ENCODE data around the gene GFRA1.

GFRA1 gene

GRCh38 chr10:116112232-116113231 lies 160.5 kb downstream of the GFRA1 start (continued):
- no peak for TF ChIP-seq ZSCAN4 (tag by site-specific recombination; IDR thresholded peaks at IDR 0.05)
- TF ChIP-seq ZNF596 (tag by site-specific recombination; IDR thresholded peaks at IDR 0.05), result no peak

DNA sequence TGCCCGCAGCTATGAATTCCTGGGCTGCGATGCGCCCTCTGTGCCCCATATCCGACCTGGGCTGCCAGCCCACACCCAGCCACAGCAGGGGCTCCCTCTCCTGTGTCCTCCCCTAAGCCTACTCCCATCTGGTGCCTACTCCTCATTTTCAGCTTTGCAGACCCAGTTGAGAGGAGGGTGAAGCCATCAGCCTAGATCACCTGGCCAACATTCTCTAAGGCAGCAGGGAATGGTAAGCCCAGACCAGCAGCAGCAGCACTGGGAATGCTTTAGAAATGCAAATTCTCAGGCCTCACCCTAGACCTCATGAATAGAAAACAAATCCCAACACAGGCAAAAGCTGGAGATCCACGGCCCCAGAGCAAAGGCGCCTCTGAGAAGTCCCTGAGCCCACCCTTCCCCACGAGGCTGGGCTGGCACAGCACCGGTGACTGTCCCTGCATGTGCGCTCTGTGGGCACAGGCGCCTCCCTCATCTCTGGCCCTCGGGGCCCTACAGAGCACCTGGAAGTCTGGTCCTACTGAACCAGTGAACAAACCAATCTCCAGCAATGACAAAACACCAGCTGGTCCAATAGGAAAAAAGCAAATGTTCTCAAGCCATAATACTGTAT lies 161.4 kb downstream of the GFRA1 start:
- TF ChIP-seq ZBTB48 (tag by site-specific recombination; IDR thresholded peaks at IDR 0.05) (no peak), ZNF132 (tag by site-specific recombination; IDR thresholded peaks at IDR 0.05; ENCODE audit: borderline replicate concordance) (no peak), ZNF548 (tag by site-specific recombination; IDR thresholded peaks at IDR 0.05) (no peak), ZNF248 (tag by site-specific recombination; IDR thresholded peaks at IDR 0.05) (no peak), GLI4 (tag by site-specific recombination; IDR thresholded peaks at IDR 0.05) (no peak), ZNF394 (tag by site-specific recombination; IDR thresholded peaks at IDR 0.05; ENCODE audit: borderline replicate concordance) (no peak), ZNF354C (tag by site-specific recombination; IDR thresholded peaks at IDR 0.05; ENCODE audit: borderline replicate concordance, low read depth) (no peak), ZBTB26 (tag by site-specific recombination; optimal IDR thresholded peaks at IDR 0.05) (no peak), GLI2 (tag by site-specific recombination; IDR thresholded peaks at IDR 0.05; ENCODE audit: borderline replicate concordance, low read depth) (no peak), TSHZ1 (tag by site-specific recombination; IDR thresholded peaks at IDR 0.05; ENCODE audit: borderline replicate concordance) (no peak)
- Histone ChIP-seq H3K9me3 (ENCODE audit: control insufficient read depth, insufficient read depth, low read depth, low read length) (no peaks in the 10 kb centered on the region), H3K27ac (ENCODE audit: extremely low read depth, low read depth, low read length) (no peak overlapping the region), H3K4me3 (ENCODE audit: low read depth, low read length) (no peak overlapping the region), H3K4me1 (ENCODE audit: control insufficient read depth, insufficient read depth, low read length) (no peaks in the 10 kb centered on the region), H3K36me3 (ENCODE audit: control insufficient read depth in 2 of 2, insufficient read depth in 1 of 2, low read length in 2 of 2) (no peaks in the 10 kb centered on the region)
- ChIA-PET CTCF (no interaction called here), POLR2A (no interaction called here)

GRCh38 chr10:116110736-116111135 lies 162.3 kb downstream of the GFRA1 start:
- Histone ChIP-seq H3K9me3 (ENCODE audit: control insufficient read depth, insufficient read depth, low read depth, low read length) (no peaks in the 10 kb centered on the region), H3K4me3 (ENCODE audit: low read depth, low read length) (no peak overlapping the region), H3K4me1 (ENCODE audit: control insufficient read depth, insufficient read depth, low read length) (no peaks in the 10 kb centered on the region), H3K27ac (ENCODE audit: extremely low read depth, low read depth, low read length) (no peak overlapping the region), H3K36me3 (ENCODE audit: control insufficient read depth in 2 of 2, insufficient read depth in 1 of 2, low read length in 2 of 2) (no peaks in the 10 kb centered on the region)
- no peak for TF ChIP-seq ZNF777 (tag by site-specific recombination; IDR thresholded peaks at IDR 0.05; ENCODE audit: borderline replicate concordance)
- TF ChIP-seq ZNF423 (tag by site-specific recombination; IDR thresholded peaks at IDR 0.05), result no peak
- no peak for TF ChIP-seq OVOL3 (tag by site-specific recombination; IDR thresholded peaks at IDR 0.05)
- TF ChIP-seq PRDM1 (tag by site-specific recombination; IDR thresholded peaks at IDR 0.05), result no peak
- no peak for TF ChIP-seq ZNF146 (tag by site-specific recombination; IDR thresholded peaks at IDR 0.05)
- TF ChIP-seq TRIM28 (IDR thresholded peaks at IDR 0.05; ENCODE audit: borderline replicate concordance, low read length), result no peak
- ChIA-PET CTCF (interaction anchor here (1.9 kb wide), 1 partner anchor 10 kb away, joined by 6 read pairs; no protein-coding TSS in a partner anchor), POLR2A (no interaction called here)

All from HEK293 (cell line).